Activated CD8-positive, alpha-beta memory T cell treated with anti-CD3 and anti-CD28 coated beads for 36 hours (primary cell): ENCODE measurements around the gene SUSD1. TPM values are rescaled to one million over a fixed set of nuclear protein-coding genes. Genes with fewer than 3 reads are reported as not detected.

Experiments
- CTCF ChIA-PET: fragments of 350-600 bp; sonication (Branson Sonifier 250); formaldehyde crosslinking; loops from one replicate; lab custom pipeline; 2021; ENCODE audit warnings: antibody characterized with exemption; lab: Charles Lee
- POLR2A ChIA-PET: fragments of 350-600 bp; sonication (Branson Sonifier 250); formaldehyde crosslinking; loops from one replicate; lab custom pipeline; 2021; ENCODE audit warnings: antibody characterized with exemption; lab: Charles Lee
- total RNA-seq, 2 experiments: library from RNA; stranded (reverse); gene quantifications; one replicate each; pipeline ENCODE4 v1.2.3, GENCODE V29; 2021

SUSD1 gene
- total RNA-seq, 2 experiments from 2014 or later, result 5.1 to 5.2 TPM

DNA sequence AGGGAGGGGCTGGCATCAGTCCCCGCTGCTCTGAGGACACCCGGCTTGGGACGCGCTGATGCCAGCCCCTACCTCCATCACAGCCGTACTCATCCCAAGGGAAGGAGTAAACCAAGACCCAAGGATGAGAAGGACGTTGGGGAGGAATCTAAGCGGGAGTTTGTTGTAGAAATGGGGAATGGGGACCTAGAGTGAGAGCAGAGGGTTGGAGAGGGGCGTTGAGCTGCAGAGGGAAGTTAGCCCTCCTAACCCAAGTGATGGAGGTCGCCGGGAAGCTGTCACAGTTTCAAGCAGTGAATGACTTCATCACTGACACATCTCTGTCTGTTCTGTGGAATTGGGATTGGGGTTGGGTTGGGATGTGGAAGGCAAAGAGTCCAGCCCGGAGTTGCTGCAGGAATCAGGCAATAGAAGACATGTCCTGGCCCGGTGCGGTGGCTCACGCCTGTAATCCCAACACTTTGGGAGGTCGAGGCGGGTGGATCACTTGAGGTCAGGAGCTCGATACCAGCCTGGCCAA is 759 bp upstream of the SUSD1 start:
- ChIA-PET CTCF (no interaction called here), POLR2A (interaction anchor here (0.7 kb wide), 1 partner anchor 1091 kb away, joined by 3 read pairs; no protein-coding TSS in a partner anchor)

DNA sequence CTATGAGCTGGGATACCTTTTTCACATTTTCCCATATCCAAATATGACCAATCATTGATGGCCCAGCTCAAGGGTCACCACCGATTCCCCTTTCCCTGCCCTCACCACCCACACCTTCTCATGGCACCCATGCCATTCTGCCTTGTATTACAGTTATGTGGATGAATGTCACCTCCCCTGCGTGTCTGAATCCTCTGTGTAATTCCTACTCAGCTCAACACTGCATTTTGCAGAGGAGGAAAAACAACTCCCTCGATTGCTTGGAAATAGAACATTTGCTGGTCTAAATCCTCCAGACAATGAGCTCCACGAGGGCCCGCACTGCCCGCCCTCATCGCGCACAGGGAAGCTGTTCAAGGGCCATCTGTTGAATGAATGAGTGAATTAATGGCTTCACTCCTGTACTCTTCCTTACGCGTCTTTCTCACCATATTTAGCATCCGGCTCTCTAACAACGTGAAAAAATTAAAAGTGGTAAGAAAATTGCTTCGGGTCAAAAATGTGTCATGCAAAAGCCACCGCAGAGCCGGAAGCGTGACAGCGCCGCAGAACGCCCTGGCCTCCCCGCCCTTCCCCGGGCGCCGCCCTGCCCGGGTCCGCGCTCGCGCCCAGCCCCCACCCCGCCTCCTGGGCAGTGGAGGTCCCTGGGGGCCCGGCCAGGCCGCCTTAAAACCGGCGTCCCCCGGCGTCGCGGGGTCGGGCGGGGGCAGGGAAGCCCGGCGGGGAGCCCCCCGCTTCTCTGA is 704 bp downstream of the SUSD1 start:
- CTCF ChIA-PET, result interaction anchor here (1.2 kb wide), 1 partner anchor 132 kb away, joined by 3 read pairs; no protein-coding TSS in a partner anchor
- POLR2A ChIA-PET, result interaction anchor here (1.5 kb wide), 1 partner anchor 205 kb away, joined by 11 read pairs; the partner anchor contains the start of gene HSDL2

DNA sequence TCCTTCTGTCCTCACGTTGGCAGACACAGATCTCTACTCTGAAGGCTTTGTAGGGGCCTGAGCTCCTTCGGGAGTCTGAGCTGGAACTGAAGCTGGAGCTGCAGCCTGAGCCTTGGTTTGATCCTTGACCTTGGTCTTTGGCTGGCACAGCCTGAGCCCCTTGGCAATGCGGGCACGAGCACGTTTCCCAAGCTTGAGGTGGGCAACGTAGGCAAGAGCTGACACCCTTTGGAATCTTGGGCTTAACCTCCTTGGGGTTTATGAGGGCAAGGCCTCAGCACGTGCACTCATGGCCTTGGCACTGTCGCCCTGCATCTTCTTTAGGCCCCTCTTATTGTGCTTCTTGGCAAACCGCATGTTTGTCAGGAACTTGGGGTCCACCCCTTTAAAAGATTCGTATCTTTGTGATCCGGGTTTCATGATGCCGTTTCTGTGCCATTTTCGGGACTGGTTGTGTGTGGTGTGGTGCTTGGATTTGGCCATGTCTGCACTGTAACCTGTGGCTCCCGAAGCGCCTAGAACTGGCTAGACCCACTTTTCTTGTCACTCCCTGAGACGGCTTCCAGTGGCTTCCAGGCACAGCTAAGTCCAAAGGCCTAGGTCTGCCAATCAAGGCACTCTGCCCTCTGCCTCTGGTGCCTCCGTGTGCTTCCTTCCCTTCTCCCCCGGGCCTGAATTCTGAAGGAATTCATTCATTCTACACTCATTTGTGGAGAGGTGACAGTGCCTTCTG is 1.4 kb downstream of the SUSD1 start:
- ChIA-PET POLR2A (interaction anchor here (1.5 kb wide), 1 partner anchor 206 kb away, joined by 11 read pairs; the partner anchor contains the start of gene HSDL2), CTCF (interaction anchor here (1.2 kb wide), 1 partner anchor 133 kb away, joined by 3 read pairs; no protein-coding TSS in a partner anchor)

DNA sequence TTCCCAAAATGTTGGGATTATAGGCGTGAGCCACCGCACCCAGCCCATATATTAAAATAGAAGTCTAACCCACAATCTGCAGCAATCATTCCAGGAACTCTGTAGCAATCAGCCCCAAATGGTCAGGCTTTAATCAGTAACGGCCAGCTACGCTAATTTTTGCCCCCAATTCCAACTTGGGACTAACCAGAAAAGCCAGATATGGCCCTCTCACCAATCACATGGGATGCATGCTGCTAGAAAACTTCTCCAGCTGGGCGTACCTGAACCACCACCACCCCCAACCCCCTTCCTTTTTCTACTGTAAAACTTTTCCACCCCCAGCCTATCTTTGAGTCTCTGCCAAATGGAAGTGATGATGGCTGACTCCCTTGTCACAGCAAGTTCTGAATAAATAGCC is 4.1 kb downstream of the SUSD1 start:
- CTCF ChIA-PET, result interaction anchor here (1.1 kb wide), 1 partner anchor 157 kb away, joined by 3 read pairs; no protein-coding TSS in a partner anchor

DNA sequence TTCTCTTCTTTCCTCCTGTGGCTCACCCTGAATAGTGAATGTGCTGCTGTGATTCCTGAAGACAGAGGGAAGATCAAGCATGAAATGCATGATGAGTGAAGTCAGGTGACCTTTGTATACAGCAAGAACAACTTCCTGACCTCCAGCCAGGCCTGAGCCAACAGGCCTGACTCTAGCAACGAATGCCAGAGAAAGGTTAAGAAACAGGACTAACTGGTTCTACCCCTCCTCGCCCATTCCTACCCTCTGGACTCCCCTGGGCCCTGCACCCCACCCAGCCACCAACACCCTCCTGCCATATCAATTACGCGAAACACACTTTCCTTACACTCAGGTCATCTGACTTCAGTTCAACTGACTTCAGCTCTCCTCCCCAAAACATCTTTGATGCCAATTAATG is 4.9 kb downstream of the SUSD1 start:
- ChIA-PET CTCF (interaction anchor here (0.7 to 1.1 kb wide), 2 partner anchors 157 to 351 kb away, joined by 3 read pairs; no protein-coding TSS in a partner anchor), POLR2A (no interaction called here)

More for the DNA sequence above, 4.1 kb downstream of the SUSD1 start:
- POLR2A ChIA-PET, result no interaction called here

DNA sequence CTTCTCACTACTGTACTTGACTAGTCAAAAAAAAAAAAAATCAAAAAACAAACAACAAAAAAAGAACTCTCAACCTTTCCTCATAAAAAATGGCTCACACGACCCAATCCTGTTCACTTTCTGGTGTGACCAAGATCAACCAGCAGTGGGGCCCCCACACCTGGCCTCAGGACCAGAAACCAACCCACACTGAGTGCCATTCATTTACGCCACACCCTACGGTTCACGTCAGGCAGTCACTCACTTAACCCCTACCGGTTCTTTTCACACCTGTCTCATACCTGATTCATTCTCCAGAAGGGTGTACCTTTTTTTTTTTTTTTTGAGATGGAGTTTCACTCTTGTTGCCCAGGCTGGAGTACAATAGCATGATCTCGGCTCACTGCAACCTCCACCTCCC is 5.7 kb downstream of the SUSD1 start:
- ChIA-PET POLR2A (no interaction called here), CTCF (no interaction called here)

DNA sequence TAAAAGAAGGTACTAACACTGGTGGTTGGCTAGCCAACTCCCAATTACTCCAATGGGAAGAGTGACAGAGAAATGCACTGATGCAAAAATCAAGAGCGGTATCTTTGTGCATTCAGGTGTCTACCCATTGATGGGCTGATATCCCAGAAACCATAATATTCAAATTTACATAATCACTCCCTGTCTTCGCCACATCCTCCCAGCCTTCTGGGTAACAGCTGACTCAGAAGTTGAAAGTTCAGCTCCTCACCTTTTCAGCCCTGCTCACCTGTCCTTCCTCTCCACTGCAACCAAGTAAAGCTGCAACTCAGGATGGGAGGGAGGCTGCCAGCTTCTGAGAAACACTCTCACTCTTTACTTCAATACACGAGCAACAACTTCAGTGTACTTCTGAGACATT is 6.9 kb downstream of the SUSD1 start:
- ChIA-PET CTCF (no interaction called here), POLR2A (no interaction called here)

DNA sequence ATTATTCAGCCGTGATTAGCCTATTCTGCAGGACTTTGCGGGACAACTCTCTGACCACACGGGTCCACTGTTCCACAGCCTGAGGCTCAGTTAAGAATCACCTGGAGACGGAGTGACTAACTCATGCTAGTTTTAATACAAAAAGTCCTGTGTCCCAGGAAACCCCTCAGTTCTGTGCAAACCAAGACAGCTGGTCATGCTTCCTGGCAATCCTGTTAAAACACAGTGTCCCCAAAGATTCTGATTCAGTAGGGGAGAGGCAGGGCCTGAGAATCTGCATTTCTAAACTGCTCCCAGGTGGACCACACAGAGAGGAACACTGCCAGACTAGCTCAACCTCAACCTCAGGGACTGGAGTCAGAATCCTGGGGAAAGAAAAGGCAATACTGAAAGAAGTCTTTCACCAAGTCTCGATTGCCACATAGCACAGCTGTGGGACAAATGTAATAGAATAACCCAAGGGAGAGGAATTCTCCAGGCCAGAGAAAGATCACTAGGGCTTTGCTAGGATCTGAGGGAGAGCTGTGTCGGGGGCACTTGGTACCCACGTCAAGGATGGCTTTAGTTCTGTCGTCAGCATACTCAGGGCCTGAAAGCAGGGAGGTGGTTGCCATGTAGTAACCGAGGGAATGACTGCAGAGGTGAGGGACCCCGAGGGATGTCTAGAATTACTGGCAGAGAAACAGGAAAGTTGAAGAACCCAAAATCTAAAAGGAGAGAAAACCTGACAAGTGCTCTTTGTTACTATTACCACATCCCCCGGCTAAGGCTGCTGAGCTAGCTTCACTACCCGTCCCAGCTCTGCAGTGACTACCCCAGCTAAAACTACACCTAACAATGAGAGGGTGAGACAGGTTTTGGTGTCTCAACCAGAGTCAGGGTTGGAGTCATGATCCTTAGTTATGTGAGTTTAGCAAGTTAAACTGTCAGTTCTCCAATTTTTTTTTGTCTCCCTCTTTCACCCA is 8.6 kb downstream of the SUSD1 start:
- ChIA-PET POLR2A (no interaction called here), CTCF (no interaction called here)

DNA sequence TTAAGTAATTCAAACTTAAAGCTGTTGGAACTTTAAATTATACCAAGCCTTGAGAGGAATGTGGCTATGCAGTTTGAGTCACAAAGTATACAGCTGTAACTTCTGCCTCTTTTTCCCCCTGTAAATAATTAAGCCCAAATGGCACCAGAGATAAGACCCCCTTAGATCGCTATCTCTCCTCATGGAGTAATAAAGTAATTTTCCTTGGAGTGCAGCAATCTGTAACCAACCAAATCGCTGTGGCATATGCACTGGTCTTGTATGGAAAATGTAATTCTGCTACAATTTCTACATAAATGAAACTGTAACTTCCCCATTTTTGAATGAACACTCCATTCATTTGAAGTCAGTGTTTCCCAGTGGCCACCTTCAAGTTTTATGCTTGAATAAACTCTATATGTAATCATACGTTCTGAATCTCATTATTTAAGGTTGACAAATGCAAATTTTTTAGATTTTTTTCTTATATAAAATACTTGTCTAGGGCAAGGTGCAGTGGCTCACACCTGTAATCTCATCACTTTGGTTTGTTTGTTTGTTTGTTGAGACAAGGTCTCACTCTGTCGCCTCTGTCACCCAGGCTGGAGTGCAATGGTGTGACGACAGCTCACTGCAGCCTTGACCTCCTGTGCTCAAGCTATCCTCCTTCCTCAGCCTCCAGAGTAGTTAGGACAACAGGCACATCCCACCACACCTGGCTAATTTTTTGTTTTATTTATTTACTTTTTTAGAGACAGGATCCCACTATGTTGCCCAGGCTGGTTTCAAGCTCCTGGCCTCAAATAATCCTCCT is 12.3 kb downstream of the SUSD1 start:
- ChIA-PET CTCF (interaction anchor here (0.6 kb wide), 1 partner anchor 287 kb away, joined by 3 read pairs; no protein-coding TSS in a partner anchor), POLR2A (interaction anchor here (0.6 kb wide), 1 partner anchor 789 kb away, joined by 3 read pairs; no protein-coding TSS in a partner anchor)

DNA sequence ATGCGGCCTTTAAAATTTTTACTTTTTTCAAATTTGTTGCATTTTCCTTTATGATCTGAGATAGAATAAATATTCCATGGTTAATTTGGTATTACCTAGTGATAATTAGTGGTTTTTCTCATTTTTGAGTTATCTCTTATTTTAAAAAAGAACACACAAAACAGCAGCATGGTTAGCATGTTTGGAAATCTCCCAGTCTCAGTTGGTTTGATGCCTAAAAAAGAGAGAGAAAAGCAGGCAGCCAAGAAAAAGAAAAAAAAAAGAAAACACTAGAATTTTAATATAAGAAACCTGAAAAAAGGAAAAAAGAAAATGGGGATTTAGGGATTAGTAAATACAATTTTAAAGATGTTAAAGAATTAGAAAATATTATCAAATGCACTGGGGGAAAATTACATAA is 15.3 kb downstream of the SUSD1 start:
- POLR2A ChIA-PET, result no interaction called here

DNA sequence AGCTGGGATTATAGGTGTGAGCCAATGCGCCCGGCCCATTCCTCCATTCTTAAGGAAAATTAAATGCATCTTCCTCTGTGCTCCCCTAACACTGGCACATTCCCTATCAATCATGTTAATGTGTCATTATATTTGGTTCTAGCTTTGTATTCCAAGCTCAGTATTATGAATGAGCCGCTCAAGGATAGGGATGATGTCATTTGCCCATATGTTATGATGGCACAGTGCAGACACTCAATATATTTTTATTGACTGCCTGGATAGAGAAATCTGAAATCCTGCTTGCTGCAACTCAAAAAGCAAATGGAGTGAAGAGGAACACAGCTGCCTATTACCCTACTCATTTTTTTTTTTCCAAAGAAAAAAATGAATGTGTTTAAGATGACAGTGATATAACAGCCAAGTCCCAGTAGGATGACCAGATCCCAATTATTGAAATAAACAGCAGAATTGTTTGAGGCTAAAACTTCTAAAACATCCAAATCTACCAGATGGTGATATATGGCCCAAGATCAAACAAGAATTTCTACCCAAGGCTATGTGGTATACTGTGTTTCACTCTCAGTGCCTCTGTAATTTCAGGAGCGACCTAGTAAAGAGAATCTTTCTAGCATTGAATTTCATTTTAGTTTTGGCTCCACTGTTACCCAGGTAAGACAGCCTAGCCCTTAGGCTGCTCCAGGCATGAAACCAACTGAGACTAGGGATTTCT is 16.3 kb downstream of the SUSD1 start:
- POLR2A ChIA-PET, result no interaction called here

More for the DNA sequence above, 15.3 kb downstream of the SUSD1 start:
- CTCF ChIA-PET, result no interaction called here

DNA sequence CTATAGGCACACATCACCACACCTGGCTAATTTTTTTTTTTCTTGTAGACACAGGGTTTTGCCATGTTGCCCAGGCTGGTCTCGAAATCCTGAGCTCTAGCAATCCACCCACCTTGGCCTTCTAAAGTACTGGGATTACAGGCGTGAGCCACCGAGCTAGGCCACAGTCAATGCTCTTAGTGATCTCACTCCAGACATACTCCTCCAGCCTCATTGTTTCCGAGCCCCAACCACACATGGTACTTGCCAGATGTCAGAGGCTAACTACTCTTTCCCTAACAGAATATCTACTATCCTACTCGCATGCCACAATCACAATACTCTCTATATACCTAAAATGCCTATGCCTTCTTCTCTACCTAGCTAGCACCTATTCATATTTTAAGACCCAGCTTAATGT is 17.1 kb downstream of the SUSD1 start:
- ChIA-PET POLR2A (no interaction called here), CTCF (no interaction called here)

More for the DNA sequence above, 16.3 kb downstream of the SUSD1 start:
- CTCF ChIA-PET, result no interaction called here

DNA sequence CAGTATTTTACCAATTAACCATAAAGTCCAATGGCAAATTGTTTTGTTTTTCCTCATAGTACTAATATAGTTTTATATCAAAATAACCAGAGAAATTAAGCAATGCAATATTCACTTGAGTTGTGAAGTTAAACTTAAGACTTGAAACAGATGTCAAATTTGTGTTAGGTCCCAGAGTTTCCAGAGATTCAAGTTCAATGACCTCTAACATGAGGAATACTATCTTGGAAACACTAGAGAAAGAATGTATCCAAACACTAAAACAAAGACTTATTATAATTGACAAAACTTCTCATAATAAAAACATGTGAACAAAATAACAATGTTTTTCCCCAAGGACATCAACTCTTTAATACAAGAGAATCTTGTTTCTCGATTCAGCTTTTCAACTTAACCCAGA is 18.0 kb downstream of the SUSD1 start:
- POLR2A ChIA-PET, result no interaction called here

DNA sequence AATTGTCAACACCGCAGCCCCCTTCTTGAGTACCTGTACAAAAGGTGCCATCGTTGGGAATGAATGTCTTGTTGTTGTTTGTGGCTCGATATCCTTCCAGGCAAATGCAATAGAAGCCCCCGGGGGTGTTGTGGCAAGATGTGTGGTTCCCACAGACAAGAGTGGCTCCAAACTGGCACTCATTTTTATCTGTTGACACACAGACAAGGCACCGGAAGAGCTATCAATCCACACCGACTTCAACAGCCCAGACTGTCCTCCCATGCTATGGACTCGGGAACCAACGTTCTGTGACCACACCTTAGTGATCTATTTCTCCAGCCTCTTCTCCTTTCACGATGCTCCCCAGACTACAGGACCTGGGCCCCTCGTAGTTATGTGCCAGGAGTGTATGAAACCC is 25.9 kb downstream of the SUSD1 start:
- ChIA-PET CTCF (no interaction called here), POLR2A (interaction anchor here (0.7 kb wide), 1 partner anchor 210 kb away, joined by 4 read pairs; no protein-coding TSS in a partner anchor)

More for the DNA sequence above, 18.0 kb downstream of the SUSD1 start:
- CTCF ChIA-PET, result no interaction called here

DNA sequence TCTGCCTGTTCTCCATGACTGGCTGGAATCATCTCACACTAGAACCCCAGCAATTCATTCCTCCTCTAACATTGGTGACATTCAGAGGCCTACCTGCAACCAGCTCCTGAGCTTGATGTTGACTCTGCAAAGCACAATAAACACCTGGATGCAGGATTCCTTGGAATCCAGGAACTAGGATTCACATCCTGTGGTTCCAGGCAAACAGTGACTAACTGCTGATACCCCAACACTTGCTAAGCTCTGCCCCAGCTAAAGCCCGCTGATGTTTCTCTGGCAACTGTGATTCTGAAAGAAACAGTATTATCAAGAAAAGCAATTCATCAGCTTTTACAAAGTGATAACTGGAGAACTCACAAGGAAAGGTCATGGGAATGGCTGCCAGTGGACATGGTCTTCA is 29.2 kb downstream of the SUSD1 start:
- CTCF ChIA-PET, result no interaction called here
- POLR2A ChIA-PET, result no interaction called here

DNA sequence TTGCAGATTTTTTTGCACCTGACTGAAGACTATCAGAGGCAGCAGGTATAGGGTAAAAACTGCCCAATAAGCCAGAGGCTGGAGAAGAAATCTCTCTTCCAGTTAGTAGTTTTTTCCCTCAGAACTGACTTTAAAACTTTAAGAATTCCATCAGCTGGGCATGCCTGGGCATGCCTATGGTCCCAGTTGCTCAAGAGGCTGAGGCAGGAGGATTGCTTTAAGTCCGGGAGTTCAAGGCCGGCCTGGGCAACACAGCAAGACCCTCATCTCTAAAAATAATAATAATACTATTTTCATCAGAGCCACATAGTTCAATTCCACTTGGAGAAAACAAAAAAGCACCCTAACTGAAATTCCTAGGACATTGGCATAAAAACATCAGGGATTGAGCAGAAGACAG is 30.3 kb downstream of the SUSD1 start:
- POLR2A ChIA-PET, result no interaction called here

DNA sequence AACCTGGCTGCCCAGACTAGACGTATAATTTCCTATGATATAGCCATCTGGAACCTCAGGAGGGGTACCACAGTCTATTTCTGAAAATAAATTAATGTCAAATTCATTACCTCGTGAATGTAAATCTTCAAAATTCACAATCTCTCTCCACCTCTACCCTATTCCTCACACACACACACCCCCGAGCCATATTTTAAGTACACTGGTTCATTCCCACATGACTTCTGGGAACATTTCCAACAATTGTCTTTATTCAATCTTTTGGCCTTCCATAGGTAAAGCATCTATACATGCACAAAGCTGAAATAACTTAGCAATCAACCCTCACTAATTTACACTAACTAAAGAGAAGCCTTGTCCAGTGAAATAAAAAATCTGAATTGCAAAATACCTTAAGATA is 32.7 kb downstream of the SUSD1 start:
- ChIA-PET CTCF (no interaction called here), POLR2A (no interaction called here)

More for the DNA sequence above, 30.3 kb downstream of the SUSD1 start:
- CTCF ChIA-PET, result interaction anchor here (1.0 kb wide), 1 partner anchor 217 kb away, joined by 3 read pairs; no protein-coding TSS in a partner anchor
